KMS-11 (cell line): ENCODE data around the gene ALDH2.
"Not testable (repeated sequence)": the region's sequence is repeated elsewhere in the genome, so short reads cannot be mapped to it uniquely, and the experiment has no call there.

Source experiments
- H2AFZ ChIP-seq: fragments of 200-600 bp; sonication (generic); 2 replicates; pipeline ENCODE4 v1.6.1; 2016; ENCODE audit warnings: antibody characterized with exemption, mixed run types, low read depth
- H3K27ac ChIP-seq: fragments of 200-600 bp; sonication (generic); 2 replicates; pipeline ENCODE4 v1.6.1; 2016; ENCODE audit warnings: mild to moderate bottlenecking, mixed run types
- H3K27me3 ChIP-seq: fragments of 200-600 bp; sonication (generic); 2 replicates; pipeline ENCODE4 v1.6.1; 2017; ENCODE audit warnings: mild to moderate bottlenecking, low read depth, mixed run types, moderate library complexity; ENCODE audit not compliant: insufficient read depth
- H3K36me3 ChIP-seq: fragments of 200-600 bp; sonication (generic); 2 replicates; pipeline ENCODE4 v1.6.1; 2017; ENCODE audit warnings: mild to moderate bottlenecking, mixed run types; ENCODE audit not compliant: insufficient read depth
- H3K4me1 ChIP-seq: fragments of 200-600 bp; sonication (generic); 2 replicates; pipeline ENCODE4 v1.6.1; 2016; ENCODE audit warnings: mild to moderate bottlenecking, low read depth, mixed run types; ENCODE audit not compliant: poor library complexity, severe bottlenecking
- H3K4me2 ChIP-seq: fragments of 200-600 bp; sonication (generic); 2 replicates; pipeline ENCODE4 v1.7.0; 2016; ENCODE audit warnings: mild to moderate bottlenecking, mixed run types
- H3K4me3 ChIP-seq: fragments of 200-600 bp; sonication (generic); IDR thresholded peaks from 2 replicates; pipeline ENCODE4 v1.6.1; 2017; ENCODE audit warnings: low read depth, low read length, mixed read lengths; ENCODE audit not compliant: insufficient read depth
- H3K79me2 ChIP-seq: fragments of 200-600 bp; sonication (generic); 2 replicates; pipeline ENCODE4 v1.6.1; 2016; ENCODE audit warnings: low read depth, mixed run types; ENCODE audit not compliant: insufficient read depth
- H3K9ac ChIP-seq: fragments of 200-600 bp; sonication (generic); 2 replicates; pipeline ENCODE4 v1.6.1; 2016; ENCODE audit warnings: mild to moderate bottlenecking, mixed run types
- H4K20me1 ChIP-seq: fragments of 200-600 bp; sonication (generic); 2 replicates; pipeline ENCODE4 v1.6.1; 2016; ENCODE audit warnings: mild to moderate bottlenecking, mixed run types; ENCODE audit not compliant: insufficient read depth
- CTCF ChIP-seq: fragments of 200-600 bp; sonication (generic); conservative IDR thresholded peaks from 2 replicates; pipeline ENCODE4 v1.6.1; 2017; ENCODE audit warnings: low read depth, mild to moderate bottlenecking, antibody characterized with exemption, low read length, moderate library complexity, mixed read lengths

The ALDH2 gene

GRCh38 chr12:111828338-111828979 lies 61.7 kb downstream of the ALDH2 start:
- no peak overlapping the region for H2AFZ ChIP-seq
- TF ChIP-seq CTCF = no peak
- H3K27me3 ChIP-seq = no peaks in the 10 kb centered on the region
- H4K20me1 ChIP-seq = no peaks in the 10 kb centered on the region
- no peak overlapping the region for H3K4me3 ChIP-seq
- H3K4me1 ChIP-seq = peaks cover 9% of the 10 kb centered on the region
- H3K79me2 ChIP-seq = no peaks in the 10 kb centered on the region
- no peaks in the 10 kb centered on the region for H3K36me3 ChIP-seq
- H3K27ac ChIP-seq = no peak overlapping the region
- H3K4me2 ChIP-seq = no peak overlapping the region
- H3K9ac ChIP-seq = no peak overlapping the region

GRCh38 chr12:111829635-111830034 lies 62.9 kb downstream of the ALDH2 start:
- H3K4me1 ChIP-seq, H4K20me1 ChIP-seq, H3K4me2 ChIP-seq, H3K9ac ChIP-seq, H3K27me3 ChIP-seq, H3K4me3 ChIP-seq, H3K36me3 ChIP-seq, H3K79me2 ChIP-seq, H3K27ac ChIP-seq, H2AFZ ChIP-seq: not testable (repeated sequence)

- H4K20me1 ChIP-seq, H3K4me2 ChIP-seq, H3K27ac ChIP-seq, H3K79me2 ChIP-seq, H3K4me3 ChIP-seq, H3K9ac ChIP-seq, H2AFZ ChIP-seq, H3K36me3 ChIP-seq, H3K4me1 ChIP-seq, H3K27me3 ChIP-seq: not testable (repeated sequence)
Observed at GRCh38 chr12:111834740-111835386, 68.1 kb downstream of the ALDH2 start.

GRCh38 chr12:111835531-111836181 lies 68.9 kb downstream of the ALDH2 start:
- not testable (repeated sequence) for H4K20me1 ChIP-seq, H2AFZ ChIP-seq, H3K36me3 ChIP-seq, H3K4me3 ChIP-seq, H3K27me3 ChIP-seq, H3K4me2 ChIP-seq, H3K79me2 ChIP-seq, H3K27ac ChIP-seq, H3K9ac ChIP-seq
- peaks cover 11% of the 10 kb centered on the region for H3K4me1 ChIP-seq

GRCh38 chr12:111838353-111838752 lies 71.6 kb downstream of the ALDH2 start:
- TF ChIP-seq CTCF = no peak
- H3K9ac ChIP-seq = no peak overlapping the region
- H2AFZ ChIP-seq = no peak overlapping the region
- H4K20me1 ChIP-seq = no peaks in the 10 kb centered on the region
- H3K4me2 ChIP-seq = no peak overlapping the region
- no peak overlapping the region for H3K27ac ChIP-seq
- H3K4me3 ChIP-seq = no peak overlapping the region
- H3K79me2 ChIP-seq = peaks cover 27% of the 10 kb centered on the region
- peaks cover 15% of the 10 kb centered on the region for H3K4me1 ChIP-seq
- H3K27me3 ChIP-seq = no peaks in the 10 kb centered on the region
- no peaks in the 10 kb centered on the region for H3K36me3 ChIP-seq
